Measurements from ENCODE around the gene CXCR6.

GRCh38 chr3:45955017-45955647, 11.9 kb downstream of the CXCR6 start:
- TF ChIP-seq CREB1 (IDR thresholded peaks at IDR 0.05; ENCODE audit: low read depth), result no peak
- TF ChIP-seq RAD21 (IDR thresholded peaks at IDR 0.05; ENCODE audit: low read depth), result no peak
- no peak for TF ChIP-seq TCF12 (IDR thresholded peaks at IDR 0.05; ENCODE audit: low read depth)
- TF ChIP-seq MAX (IDR thresholded peaks at IDR 0.05), result no peak
- no peak for TF ChIP-seq TEAD4 (IDR thresholded peaks at IDR 0.05)
- no peak for TF ChIP-seq EGR1 (IDR thresholded peaks at IDR 0.05)
- no peak for TF ChIP-seq TAF1 (IDR thresholded peaks at IDR 0.05; ENCODE audit: low read depth)
- no peak for TF ChIP-seq CEBPB (IDR thresholded peaks at IDR 0.05)
- TF ChIP-seq EP300 (IDR thresholded peaks at IDR 0.05; ENCODE audit: borderline replicate concordance), result no peak
- TF ChIP-seq NFIC (IDR thresholded peaks at IDR 0.05), result no peak
- TF ChIP-seq USF1 (IDR thresholded peaks at IDR 0.05), result no peak
- TF ChIP-seq REST (IDR thresholded peaks at IDR 0.05; ENCODE audit: low read depth), result no peak
- TF ChIP-seq YY1 (IDR thresholded peaks at IDR 0.05; ENCODE audit: low read depth), result no peak
- no peak for TF ChIP-seq FOXM1 (IDR thresholded peaks at IDR 0.05; ENCODE audit: borderline replicate concordance, low read depth)

All from Ishikawa (cell line).